HepG2 (cell line): ENCODE measurements around the gene EXO1. TPM values are rescaled to one million over a fixed set of nuclear protein-coding genes. Genes with fewer than 3 reads are reported as not detected.
A peak's percentile ranks its signal among the peaks of the same experiment; 100 is the strongest.

Source experiments
- ASH2L ChIP-seq: fragments of 300-600, 200-600 bp; sonication (generic); IDR thresholded peaks from 2 replicates; pipeline ENCODE4 v1.7.0; 2017; ENCODE audit warnings: low read depth, mild to moderate bottlenecking, moderate library complexity, mixed read lengths, low read length; ENCODE audit not compliant: insufficient read length
- CCAR2 ChIP-seq: fragments of 200-400 bp; formaldehyde crosslinking; optimal IDR thresholded peaks from 2 replicates; pipeline ENCODE3; 2018; ENCODE audit warnings: low read depth, mild to moderate bottlenecking, low read length, moderate library complexity
- CERS6 ChIP-seq: sonication (generic); formaldehyde crosslinking; IDR thresholded peaks from 2 replicates; pipeline ENCODE4 v1.5.0; 2020; ENCODE audit warnings: missing genetic modification reagents
- JARID2 ChIP-seq: sonication (generic); formaldehyde crosslinking; IDR thresholded peaks from 2 replicates; pipeline ENCODE4 v1.8.1; 2023; ENCODE audit warnings: missing genetic modification reagents, inconsistent platforms; ENCODE audit not compliant: insufficient replicate concordance
- NAIF1 ChIP-seq: sonication (generic); formaldehyde crosslinking; IDR thresholded peaks from 2 replicates; pipeline ENCODE4 v1.5.0; 2020; ENCODE audit warnings: mild to moderate bottlenecking, missing genetic modification reagents, borderline replicate concordance
- NFYC ChIP-seq: IDR thresholded peaks from 2 replicates; pipeline ENCODE4 v1.6.1; 2016; ENCODE audit warnings: missing genetic modification reagents, missing compliant biosample characterization
- NR2C2 ChIP-seq: sonication (generic); formaldehyde crosslinking; IDR thresholded peaks from 2 replicates; pipeline ENCODE4 v1.4.0; 2020; ENCODE audit warnings: missing genetic modification reagents, mild to moderate bottlenecking, moderate library complexity, borderline replicate concordance
- POLR2AphosphoS5 ChIP-seq: IDR thresholded peaks from 2 replicates; pipeline ENCODE4 v1.6.1; 2012; ENCODE audit warnings: low read depth, low read length
- SPEN ChIP-seq: sonication (generic); formaldehyde crosslinking; IDR thresholded peaks from 2 replicates; pipeline ENCODE4 v1.5.1; 2020; ENCODE audit warnings: low read depth, mild to moderate bottlenecking, missing genetic modification reagents
- THAP8 ChIP-seq: sonication (generic); formaldehyde crosslinking; IDR thresholded peaks from 2 replicates; pipeline ENCODE4 v1.5.1; 2020; ENCODE audit warnings: missing genetic modification reagents, mild to moderate bottlenecking, borderline replicate concordance
- U2AF2 ChIP-seq: fragments of 200-400 bp; formaldehyde crosslinking; IDR thresholded peaks from 2 replicates; pipeline ENCODE4 v1.6.1; 2017; ENCODE audit warnings: low read depth, mild to moderate bottlenecking, low read length
- ZBTB49 ChIP-seq: sonication (generic); formaldehyde crosslinking; IDR thresholded peaks from 2 replicates; pipeline ENCODE4 v1.4.0; 2020; ENCODE audit warnings: missing genetic modification reagents, borderline replicate concordance
- ZFAT ChIP-seq: sonication (generic); formaldehyde crosslinking; conservative IDR thresholded peaks from 2 replicates; pipeline ENCODE4 v1.8.1; 2023; ENCODE audit warnings: missing genetic modification reagents, inconsistent platforms
- ZNF570 ChIP-seq: sonication (generic); formaldehyde crosslinking; IDR thresholded peaks from 2 replicates; pipeline ENCODE4 v1.4.0; 2020; ENCODE audit warnings: mild to moderate bottlenecking, missing genetic modification reagents, borderline replicate concordance
- polyA plus RNA-seq, 8 experiments: library from polyadenylated mRNA; depleted of rRNA in 3 of 8; stranded (reverse) in 7 of 8; unstranded in 1 of 8; fragments of >200 nt; fragmentation: Illumina TruSeq in 4 of 8; extraction: Trizol in 4 of 8; gene quantifications; 2 replicates each; pipeline versions ENCODE4 v1.2.1 to v1.2.3, GENCODE V29; 2011 to 2016; ENCODE audit warnings: low read depth in 4 of 8, missing spikeins in 1 of 8, mixed read lengths in 1 of 8; ENCODE audit not compliant: insufficient read depth in 1 of 8
- total RNA-seq, 5 experiments: library from RNA; depleted of rRNA; stranded (reverse); fragments of >200 nt; fragmentation: Illumina TruSeq; extraction: Trizol; gene quantifications; 2 replicates each; pipeline ENCODE4 v1.2.3, GENCODE V29; 2016; ENCODE audit warnings: low read depth in 1 of 5
- TF ChIP-seq, protein P1 (sequence below): sonication (generic); formaldehyde crosslinking; IDR thresholded peaks from 2 replicates; pipeline ENCODE4 v1.8.1; 2023; ENCODE audit warnings: mild to moderate bottlenecking, inconsistent platforms, moderate library complexity, missing genetic modification reagents, borderline replicate concordance
- TF ChIP-seq, protein P2 (sequence below), 2 experiments: sonication (generic) in 1 of 2; formaldehyde crosslinking in 1 of 2; IDR thresholded peaks; 2 replicates each; pipeline versions ENCODE4 v1.4.0 to v1.6.1; 2016 to 2020; ENCODE audit warnings: borderline replicate concordance in 1 of 2, low read depth in 1 of 2, mild to moderate bottlenecking in 1 of 2, missing genetic modification reagents in 1 of 2

Gene EXO1
- total and polyA plus RNA-seq, 2 of the 13 experiments (the other 11 are each of a cell fraction or from before 2014, with no cell fraction given) = 3.2 to 26.1 TPM

GRCh38 chr1:241847796-241848685 lies at the start of gene EXO1 (continued):
- TF ChIP-seq, protein P1, sequence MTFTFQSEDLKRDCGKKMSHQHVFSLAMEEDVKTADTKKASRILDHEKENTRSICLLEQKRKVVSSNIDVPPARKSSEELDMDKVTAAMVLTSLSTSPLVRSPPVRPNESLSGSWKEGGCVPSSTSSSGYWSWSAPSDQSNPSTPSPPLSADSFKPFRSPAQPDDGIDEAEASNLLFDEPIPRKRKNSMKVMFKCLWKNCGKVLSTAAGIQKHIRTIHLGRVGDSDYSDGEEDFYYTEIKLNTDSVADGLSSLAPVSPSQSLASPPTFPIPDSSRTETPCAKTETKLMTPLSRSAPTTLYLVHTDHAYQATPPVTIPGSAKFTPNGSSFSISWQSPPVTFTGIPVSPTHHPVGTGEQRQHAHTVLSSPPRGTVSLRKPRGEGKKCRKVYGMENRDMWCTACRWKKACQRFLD (CRISPR knock-in tag) = 0 out of 2 replicates have a peak, but pooled peaks have one; percentile 79
- no peak for TF ChIP-seq ZFAT (CRISPR knock-in tag)
- no peak for TF ChIP-seq NFYC
- no peak for TF ChIP-seq ZBTB49
- no peak for TF ChIP-seq JARID2 (CRISPR knock-in tag)
- peak; percentile 91 for TF ChIP-seq ASH2L
- TF ChIP-seq SPEN (CRISPR knock-in tag) = no peak
- TF ChIP-seq, protein P2, sequence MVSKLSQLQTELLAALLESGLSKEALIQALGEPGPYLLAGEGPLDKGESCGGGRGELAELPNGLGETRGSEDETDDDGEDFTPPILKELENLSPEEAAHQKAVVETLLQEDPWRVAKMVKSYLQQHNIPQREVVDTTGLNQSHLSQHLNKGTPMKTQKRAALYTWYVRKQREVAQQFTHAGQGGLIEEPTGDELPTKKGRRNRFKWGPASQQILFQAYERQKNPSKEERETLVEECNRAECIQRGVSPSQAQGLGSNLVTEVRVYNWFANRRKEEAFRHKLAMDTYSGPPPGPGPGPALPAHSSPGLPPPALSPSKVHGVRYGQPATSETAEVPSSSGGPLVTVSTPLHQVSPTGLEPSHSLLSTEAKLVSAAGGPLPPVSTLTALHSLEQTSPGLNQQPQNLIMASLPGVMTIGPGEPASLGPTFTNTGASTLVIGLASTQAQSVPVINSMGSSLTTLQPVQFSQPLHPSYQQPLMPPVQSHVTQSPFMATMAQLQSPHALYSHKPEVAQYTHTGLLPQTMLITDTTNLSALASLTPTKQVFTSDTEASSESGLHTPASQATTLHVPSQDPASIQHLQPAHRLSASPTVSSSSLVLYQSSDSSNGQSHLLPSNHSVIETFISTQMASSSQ (IDR thresholded peaks at IDR 0.05; ENCODE audit: low read depth) = no peak
- TF ChIP-seq, protein P2 (CRISPR knock-in tag; IDR thresholded peaks at IDR 0.05; ENCODE audit: borderline replicate concordance) = peak; percentile 69; the same call in 1 of the 2 replicates
- no peak; the same call in 1 of the 2 replicates for TF ChIP-seq THAP8
- peak; percentile 86 for TF ChIP-seq NAIF1 (CRISPR knock-in tag)
- peak; percentile 80 for TF ChIP-seq NR2C2
- TF ChIP-seq CCAR2 = no peak
- no peak for TF ChIP-seq CERS6
- TF ChIP-seq ZNF570 = no peak
- TF ChIP-seq POLR2AphosphoS5 = peak; percentile 72; the same call in 1 of the 2 replicates
- no peak for TF ChIP-seq U2AF2
